Neuronal stem cell (in vitro differentiated cells): ENCODE data around the gene WWP2.
"Not testable (repeated sequence)": the region's sequence is repeated elsewhere in the genome, so short reads cannot be mapped to it uniquely, and the experiment has no call there.

ENCODE experiments used
- DNase-seq: peaks from one replicate; pipeline ENCODE4 v3.0.0-alpha.2; 2013; ENCODE audit warnings: low spot score
- H2AFZ ChIP-seq: one replicate; pipeline ENCODE4 v1.6.1; 2013; ENCODE audit warnings: mild to moderate bottlenecking, low read length, inconsistent platforms
- H2AK5ac ChIP-seq: 2 replicates; pipeline ENCODE4 v1.6.1; 2013; ENCODE audit warnings: low read depth, mild to moderate bottlenecking, inconsistent platforms, low read length, moderate library complexity, mixed read lengths
- H2BK120ac ChIP-seq: 2 replicates; pipeline ENCODE4 v1.6.1; 2013; ENCODE audit warnings: low read depth, mild to moderate bottlenecking, inconsistent platforms, low read length, moderate library complexity, mixed read lengths
- H2BK12ac ChIP-seq: one replicate; pipeline ENCODE4 v1.6.1; 2013; ENCODE audit warnings: low read length, inconsistent platforms
- H2BK15ac ChIP-seq: 2 replicates; pipeline ENCODE4 v1.6.1; 2013; ENCODE audit warnings: mild to moderate bottlenecking, low read length, inconsistent platforms, mixed read lengths
- H2BK5ac ChIP-seq: one replicate; pipeline ENCODE4 v1.6.1; 2013; ENCODE audit warnings: inconsistent platforms, mild to moderate bottlenecking, low read length, moderate library complexity
- H3K14ac ChIP-seq: one replicate; pipeline ENCODE4 v1.6.1; 2013; ENCODE audit warnings: low read length, inconsistent platforms
- H3K18ac ChIP-seq: 2 replicates; pipeline ENCODE4 v1.6.1; 2013; ENCODE audit warnings: low read length, inconsistent platforms
- H3K23ac ChIP-seq: 2 replicates; pipeline ENCODE4 v1.6.1; 2013; ENCODE audit warnings: low read depth, mild to moderate bottlenecking, mixed read lengths, low read length, inconsistent platforms; ENCODE audit not compliant: poor library complexity
- H3K27ac ChIP-seq: replicated peaks from 3 replicates; pipeline ENCODE4 v1.5.1; 2013; ENCODE audit warnings: low read length, inconsistent platforms
- H3K27me3 ChIP-seq, 3 experiments: 2 replicates each; pipeline ENCODE4 v1.6.1; 2013; ENCODE audit warnings: low read length in 3 of 3, mild to moderate bottlenecking in 2 of 3, inconsistent platforms in 1 of 3, low read depth in 1 of 3, mixed read lengths in 1 of 3, moderate library complexity in 1 of 3; ENCODE audit not compliant: control insufficient read depth in 3 of 3, insufficient read depth in 3 of 3
- H3K36me3 ChIP-seq, 2 donors: replicated peaks in 1 of 2; 2 replicates each; pipeline ENCODE4 v1.6.1; 2013; ENCODE audit warnings: low read length in 2 of 2; ENCODE audit not compliant: control insufficient read depth in 2 of 2, insufficient read depth in 2 of 2
- H3K4ac ChIP-seq: 2 replicates; pipeline ENCODE4 v1.6.1; 2013; ENCODE audit warnings: inconsistent platforms, mild to moderate bottlenecking, low read length, moderate library complexity
- H3K4me1 ChIP-seq, 2 donors: 1 replicate in 1 of 2; 2 replicates in 1 of 2; pipeline ENCODE4 v1.6.1; 2013; ENCODE audit warnings: low read length in 2 of 2, low read depth in 1 of 2; ENCODE audit not compliant: control insufficient read depth in 2 of 2, insufficient read depth in 1 of 2
- H3K4me2 ChIP-seq: one replicate; pipeline ENCODE4 v1.6.1; 2013; ENCODE audit warnings: mild to moderate bottlenecking, low read length, inconsistent platforms; ENCODE audit not compliant: insufficient read depth, poor library complexity, severe bottlenecking
- H3K4me3 ChIP-seq, 2 donors: 2 replicates each; pipeline ENCODE4 v1.5.1; 2013; ENCODE audit warnings: low read length in 2 of 2, mild to moderate bottlenecking in 2 of 2, inconsistent platforms in 1 of 2, moderate library complexity in 1 of 2
- H3K79me1 ChIP-seq: one replicate; pipeline ENCODE4 v1.6.1; 2013; ENCODE audit warnings: low read depth, mild to moderate bottlenecking, inconsistent platforms, low read length, moderate library complexity
- H3K9ac ChIP-seq: one replicate; pipeline ENCODE4 v1.6.1; 2013; ENCODE audit warnings: mild to moderate bottlenecking, low read depth, low read length, inconsistent platforms; ENCODE audit not compliant: poor library complexity
- H3K9me3 ChIP-seq, 2 donors: replicated peaks in 1 of 2; 2 replicates each; pipeline versions ENCODE3 to v1.6.1; 2013; ENCODE audit warnings: low read length in 2 of 2, mild to moderate bottlenecking in 2 of 2, inconsistent platforms in 1 of 2, low read depth in 1 of 2, mixed read lengths in 1 of 2, moderate library complexity in 1 of 2; ENCODE audit not compliant: control insufficient read depth in 2 of 2, insufficient read depth in 1 of 2
- H4K8ac ChIP-seq: one replicate; pipeline ENCODE4 v1.6.1; 2013; ENCODE audit warnings: low read depth, mild to moderate bottlenecking, inconsistent platforms, low read length, moderate library complexity
- H4K91ac ChIP-seq: one replicate; pipeline ENCODE4 v1.6.1; 2013; ENCODE audit warnings: low read length, low read depth, mild to moderate bottlenecking, inconsistent platforms; ENCODE audit not compliant: poor library complexity
- WGBS, 2 donors: extraction: QIAGEN DNeasy Blood & Tissue Kit; methylation state at CpG; one replicate each; pipeline ENCODE4 v1.1.7; 2013; ENCODE audit warnings: missing lambda C conversion rate in 2 of 2, mixed read lengths in 1 of 2; ENCODE audit not compliant: insufficient read length in 2 of 2, insufficient replicate concordance in 1 of 2; ENCODE audit errors: extremely low coverage in 2 of 2; 5-methylcytosine and 5-hydroxymethylcytosine counted together

The WWP2 gene

GRCh38 chr16:69951672-69952031 lies 189.5 kb downstream of the WWP2 start:
- H2AFZ ChIP-seq: peak overlapping the region; percentile 72
- no CpG with 5 or more reads among the region's 14 CpGs for WGBS, 2 donors
- not testable (repeated sequence) for H3K23ac ChIP-seq, H4K8ac ChIP-seq, H3K27me3 ChIP-seq, H3K4me2 ChIP-seq, H2BK15ac ChIP-seq, H2BK5ac ChIP-seq, H4K91ac ChIP-seq, H2AK5ac ChIP-seq, H3K18ac ChIP-seq, H3K9ac ChIP-seq, H3K14ac ChIP-seq, H3K27ac ChIP-seq, DNase-seq, H3K79me1 ChIP-seq, H3K4me1 ChIP-seq, H3K36me3 ChIP-seq, H2BK12ac ChIP-seq, H2BK120ac ChIP-seq, H3K4ac ChIP-seq, H3K9me3 ChIP-seq, H3K4me3 ChIP-seq

GRCh38 chr16:69952116-69952515 lies 190.0 kb downstream of the WWP2 start:
- H3K18ac ChIP-seq: peak overlapping the region; percentile 57
- H3K36me3 ChIP-seq: not testable (repeated sequence)

GRCh38 chr16:69952572-69953355 lies 190.6 kb downstream of the WWP2 start:
- DNase-seq, H3K4me3 ChIP-seq, H2BK5ac ChIP-seq, H3K4me1 ChIP-seq, H2BK12ac ChIP-seq, H3K36me3 ChIP-seq, H3K4me2 ChIP-seq, H2AFZ ChIP-seq, H3K18ac ChIP-seq, H3K9me3 ChIP-seq, H3K23ac ChIP-seq, H2AK5ac ChIP-seq, H2BK120ac ChIP-seq, H3K14ac ChIP-seq, H4K91ac ChIP-seq, H3K27me3 ChIP-seq, H2BK15ac ChIP-seq, H3K27ac ChIP-seq, H3K4ac ChIP-seq, H3K79me1 ChIP-seq, H4K8ac ChIP-seq, H3K9ac ChIP-seq: not testable (repeated sequence)
- WGBS, 2 donors: no CpG with 5 or more reads among the region's 24 CpGs

More at GRCh38 chr16:69952116-69952515, 190.0 kb downstream of the WWP2 start:
- H4K91ac ChIP-seq, H4K8ac ChIP-seq, H2BK5ac ChIP-seq, H2BK120ac ChIP-seq, H2AK5ac ChIP-seq, H3K9me3 ChIP-seq, H3K27me3 ChIP-seq, H2BK15ac ChIP-seq, H3K14ac ChIP-seq, H3K4me1 ChIP-seq, DNase-seq, H3K9ac ChIP-seq, H3K27ac ChIP-seq, H3K4me2 ChIP-seq, H3K79me1 ChIP-seq, H3K4me3 ChIP-seq, H2AFZ ChIP-seq, H3K23ac ChIP-seq, H3K4ac ChIP-seq: not testable (repeated sequence)
- no CpG with 5 or more reads among the region's 15 CpGs for WGBS, 2 donors
- H2BK12ac ChIP-seq: peak overlapping the region; percentile 73

- not testable (repeated sequence) for H3K4ac ChIP-seq, H3K9ac ChIP-seq, H2BK5ac ChIP-seq, H2BK120ac ChIP-seq, H3K4me3 ChIP-seq, H3K9me3 ChIP-seq, H3K27me3 ChIP-seq, H3K4me1 ChIP-seq, H3K79me1 ChIP-seq, H2BK15ac ChIP-seq, H3K4me2 ChIP-seq, DNase-seq, H3K27ac ChIP-seq, H3K14ac ChIP-seq, H2AFZ ChIP-seq, H3K36me3 ChIP-seq, H4K91ac ChIP-seq, H3K23ac ChIP-seq, H2AK5ac ChIP-seq, H2BK12ac ChIP-seq, H4K8ac ChIP-seq
- H3K18ac ChIP-seq: peak overlapping the region; percentile 48
- WGBS, 2 donors: no CpG with 5 or more reads among the region's 13 CpGs
Observed at GRCh38 chr16:69954241-69954640, 192.1 kb downstream of the WWP2 start.
